Endothelial cell of umbilical vein (primary cell): ENCODE results near the gene TM9SF4. TPM values are rescaled to one million over a fixed set of nuclear protein-coding genes. Genes with fewer than 3 reads are reported as not detected.

ENCODE experiments used
- BruUV-seq: library from RNA; stranded (reverse); fragments of 400-500 nt; replicated peaks from 2 replicates; lab custom pipeline; 2021; lab: Mats Ljungman, UMichigan
- CTCF ChIA-PET: fragments of 300-600, 350-600 bp; sonication (Branson Sonifier 250); formaldehyde crosslinking; loops from one replicate; lab custom pipeline; 2021; ENCODE audit warnings: antibody characterized with exemption, inconsistent platforms; lab: Charles Lee
- POLR2A ChIA-PET: fragments of 300-600, 350-600 bp; sonication (Branson Sonifier 250); formaldehyde crosslinking; loops from one replicate; lab custom pipeline; 2021; ENCODE audit warnings: antibody characterized with exemption, inconsistent platforms; lab: Charles Lee
- DNase-seq: peaks from one replicate; pipeline ENCODE4 v3.0.0-alpha.2; 2011; ENCODE audit warnings: low read depth, low spot score
- FAIRE-seq: peaks from 2 replicates; lab custom pipeline; 2011; peaks lifted over from hg19 to GRCh38; lab: Jason Lieb, UNC
- H2AFZ ChIP-seq: 2 replicates; pipeline ENCODE4 v1.6.0; 2012; ENCODE audit warnings: low read depth, low read length, control low read depth, inconsistent platforms
- H3K27ac ChIP-seq: 2 replicates; pipeline ENCODE4 v1.5.1; 2011; ENCODE audit warnings: low read depth, mild to moderate bottlenecking, control low read depth, low read length, moderate library complexity; ENCODE audit not compliant: insufficient read depth
- H3K27me3 ChIP-seq, 2 experiments: 2 replicates each; pipeline versions ENCODE4 v1.6.0 to v1.6.1; 2011; ENCODE audit warnings: low read length in 2 of 2, mixed read lengths in 1 of 2; ENCODE audit not compliant: control insufficient read depth in 2 of 2, insufficient read depth in 2 of 2
- H3K36me3 ChIP-seq, 2 experiments: 2 replicates in 1 of 2; 3 replicates in 1 of 2; pipeline ENCODE4 v1.5.1; 2011; ENCODE audit warnings: low read length in 2 of 2, mild to moderate bottlenecking in 1 of 2, moderate library complexity in 1 of 2; ENCODE audit not compliant: control insufficient read depth in 2 of 2, insufficient read depth in 2 of 2; ENCODE audit errors: extremely low read depth in 1 of 2
- H3K4me1 ChIP-seq: 3 replicates; pipeline ENCODE4 v1.5.1; 2011; ENCODE audit warnings: mild to moderate bottlenecking, low read length; ENCODE audit not compliant: control insufficient read depth, insufficient read depth; ENCODE audit errors: extremely low read depth
- H3K4me2 ChIP-seq: 2 replicates; pipeline ENCODE4 v1.6.1; 2011; ENCODE audit warnings: low read length, control low read depth, mixed read lengths; ENCODE audit not compliant: insufficient read depth
- H3K4me3 ChIP-seq, 3 experiments: fragments of 200-600 bp in 1 of 3; sonication (generic), shearing (Covaris generic) in 1 of 3; replicated peaks in 1 of 3; 2 replicates each; pipeline ENCODE4 v1.5.1; 2011 to 2016; ENCODE audit warnings: control low read depth in 3 of 3, low read length in 3 of 3, mild to moderate bottlenecking in 2 of 3, inconsistent platforms in 1 of 3, low read depth in 1 of 3, moderate library complexity in 1 of 3; ENCODE audit not compliant: insufficient read depth in 1 of 3
- H3K79me2 ChIP-seq: 2 replicates; pipeline ENCODE4 v1.6.0; 2012; ENCODE audit warnings: low read length, inconsistent platforms; ENCODE audit not compliant: control insufficient read depth, insufficient read depth
- H3K9ac ChIP-seq: replicated peaks from 2 replicates; pipeline ENCODE3; 2011; ENCODE audit warnings: low read length, control low read depth; ENCODE audit not compliant: insufficient read depth; ENCODE audit errors: extremely low read depth
- H3K9me1 ChIP-seq: replicated peaks from 3 replicates; pipeline ENCODE4 v1.6.0; 2011; ENCODE audit warnings: mild to moderate bottlenecking, low read length; ENCODE audit not compliant: control insufficient read depth, insufficient read depth; ENCODE audit errors: extremely low read depth
- H3K9me3 ChIP-seq: replicated peaks from 2 replicates; pipeline ENCODE4 v1.5.1; 2012; ENCODE audit warnings: low read length, inconsistent platforms; ENCODE audit not compliant: control insufficient read depth, insufficient read depth
- H4K20me1 ChIP-seq: replicated peaks from 2 replicates; pipeline ENCODE3; 2011; ENCODE audit warnings: mild to moderate bottlenecking, low read length; ENCODE audit not compliant: control insufficient read depth, insufficient read depth; ENCODE audit errors: extremely low read depth
- EZH2 ChIP-seq: IDR thresholded peaks from 2 replicates; pipeline ENCODE4 v1.6.1; 2012; ENCODE audit warnings: borderline replicate concordance, low read depth, mild to moderate bottlenecking, moderate library complexity, low read length, inconsistent platforms; ENCODE audit not compliant: severe bottlenecking
- FOS ChIP-seq: IDR thresholded peaks from 2 replicates; pipeline ENCODE4 v1.6.1; 2011; ENCODE audit warnings: mild to moderate bottlenecking, low read length, moderate library complexity, borderline replicate concordance; ENCODE audit not compliant: insufficient read depth
- GATA2 ChIP-seq: IDR thresholded peaks from 2 replicates; pipeline ENCODE4 v1.7.0; 2011; ENCODE audit warnings: low read depth, mild to moderate bottlenecking, moderate library complexity, mixed read lengths, low read length; ENCODE audit not compliant: insufficient read length, insufficient read depth
- JUN ChIP-seq: IDR thresholded peaks from 2 replicates; pipeline ENCODE4 v1.6.1; 2011; ENCODE audit warnings: borderline replicate concordance, low read depth; ENCODE audit not compliant: insufficient read length, insufficient read depth
- MYC ChIP-seq: IDR thresholded peaks from one replicate; pipeline ENCODE4 v1.6.1; 2011; ENCODE audit warnings: mild to moderate bottlenecking, low read depth, low read length
- POLR2A ChIP-seq: IDR thresholded peaks from 2 replicates; pipeline ENCODE4 v1.6.1; 2012; ENCODE audit warnings: low read depth, mild to moderate bottlenecking, control low read depth, low read length
- POLR2AphosphoS5 ChIP-seq: IDR thresholded peaks from 2 replicates; pipeline ENCODE4 v1.6.1; 2012; ENCODE audit warnings: low read depth, mild to moderate bottlenecking, control low read depth, low read length, moderate library complexity; ENCODE audit not compliant: insufficient read depth
- dilution Hi-C: fragments of 300-500 bp; cut with MboI; formaldehyde crosslinking; loops from one replicate; pipeline ENCODE4 v1.15.0; 2019; ENCODE audit warnings: low sequenced_read_pairs; ENCODE audit not compliant: extremely low pct_ligation_motif_present
- intact Hi-C: fragments of 100-400 bp; cut with micrococcal nuclease; formaldehyde crosslinking; loops from one replicate; pipeline ENCODE4 v1.10.0; 2022
- polyA plus RNA-seq, 4 experiments: library from polyadenylated mRNA; depleted of rRNA in 3 of 4; stranded (reverse) in 3 of 4; unstranded in 1 of 4; fragments of >200 nt; gene quantifications; 2 replicates each; pipeline versions ENCODE4 v1.2.1 to v1.2.3, GENCODE V29; 2011 to 2012; ENCODE audit warnings: missing spikeins in 1 of 4
- total RNA-seq: library from RNA; stranded (reverse); gene quantifications from 2 replicates; pipeline ENCODE4 v1.2.3, GENCODE V29; 2021
- TF ChIP-seq, protein P1 (sequence below): IDR thresholded peaks from 2 replicates; pipeline ENCODE4 v1.6.1; 2011; ENCODE audit not compliant: insufficient read depth, insufficient read length
- TF ChIP-seq, protein P2 (sequence below), 2 donors: IDR thresholded peaks; 1 replicate in 1 of 2; 2 replicates in 1 of 2; pipeline ENCODE4 v1.5.1; 2011; ENCODE audit warnings: low read length in 2 of 2, mild to moderate bottlenecking in 2 of 2, moderate library complexity in 2 of 2, control low read depth in 1 of 2, inconsistent platforms in 1 of 2, low read depth in 1 of 2; ENCODE audit not compliant: insufficient read depth in 1 of 2; ENCODE audit errors: extremely low read depth in 1 of 2

TM9SF4 gene
- total and polyA plus RNA-seq, 2 donors (not counting 3 experiments of a cell fraction or from before 2014, with no cell fraction given) = 46.4 to 61.9 TPM

GRCh38 chr20:32183947-32184635, 74.6 kb downstream of the TM9SF4 start:
- Histone ChIP-seq H3K4me3 (no peak overlapping the region), H3K9me3 (no peaks in the 10 kb centered on the region), H3K36me3 (no peaks in the 10 kb centered on the region), H3K4me2 (no peak overlapping the region), H2AFZ (no peak overlapping the region), H3K27ac (no peak overlapping the region), H3K27me3 (no peaks in the 10 kb centered on the region), H3K9ac (no peak overlapping the region), H4K20me1 (no peaks in the 10 kb centered on the region), H3K79me2 (no peaks in the 10 kb centered on the region), H3K4me1 (peaks cover 1% of the 10 kb centered on the region), H3K9me1 (no peaks in the 10 kb centered on the region)
- BruUV-seq = no TSS peak
- dilution Hi-C loops = no loop called here
- intact Hi-C loops = no loop called here
- FAIRE-seq (no peak), DNase-seq (no peak)
- TF ChIP-seq EZH2 (no peak), GATA2 (no peak), POLR2A (no peak), POLR2AphosphoS5 (no peak), MYC (no peak), FOS (no peak), JUN (no peak)
- TF ChIP-seq, protein P1, sequence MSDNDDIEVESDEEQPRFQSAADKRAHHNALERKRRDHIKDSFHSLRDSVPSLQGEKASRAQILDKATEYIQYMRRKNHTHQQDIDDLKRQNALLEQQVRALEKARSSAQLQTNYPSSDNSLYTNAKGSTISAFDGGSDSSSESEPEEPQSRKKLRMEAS = no peak
- TF ChIP-seq, protein P2, sequence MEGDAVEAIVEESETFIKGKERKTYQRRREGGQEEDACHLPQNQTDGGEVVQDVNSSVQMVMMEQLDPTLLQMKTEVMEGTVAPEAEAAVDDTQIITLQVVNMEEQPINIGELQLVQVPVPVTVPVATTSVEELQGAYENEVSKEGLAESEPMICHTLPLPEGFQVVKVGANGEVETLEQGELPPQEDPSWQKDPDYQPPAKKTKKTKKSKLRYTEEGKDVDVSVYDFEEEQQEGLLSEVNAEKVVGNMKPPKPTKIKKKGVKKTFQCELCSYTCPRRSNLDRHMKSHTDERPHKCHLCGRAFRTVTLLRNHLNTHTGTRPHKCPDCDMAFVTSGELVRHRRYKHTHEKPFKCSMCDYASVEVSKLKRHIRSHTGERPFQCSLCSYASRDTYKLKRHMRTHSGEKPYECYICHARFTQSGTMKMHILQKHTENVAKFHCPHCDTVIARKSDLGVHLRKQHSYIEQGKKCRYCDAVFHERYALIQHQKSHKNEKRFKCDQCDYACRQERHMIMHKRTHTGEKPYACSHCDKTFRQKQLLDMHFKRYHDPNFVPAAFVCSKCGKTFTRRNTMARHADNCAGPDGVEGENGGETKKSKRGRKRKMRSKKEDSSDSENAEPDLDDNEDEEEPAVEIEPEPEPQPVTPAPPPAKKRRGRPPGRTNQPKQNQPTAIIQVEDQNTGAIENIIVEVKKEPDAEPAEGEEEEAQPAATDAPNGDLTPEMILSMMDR (IDR thresholded peaks at IDR 0.05; ENCODE audit: extremely low read depth in 1 of 2, insufficient read depth in 1 of 2, low read depth in 1 of 2, low read length in 2 of 2) = no peak
- CTCF ChIA-PET = no interaction called here
- POLR2A ChIA-PET = no interaction called here
